AG04449 (cell line): ENCODE data around the gene KCNAB1.

Experiments
- CTCF ChIA-PET: fragments of 350-600 bp; formaldehyde crosslinking; extraction: SDS; loops from one replicate; lab custom pipeline; 2021; ENCODE audit warnings: antibody characterized with exemption; lab: Yijun Ruan, JAX
- POLR2A ChIA-PET: fragments of 400-600, 350-600 bp; formaldehyde crosslinking; extraction: SDS; loops from one replicate; lab custom pipeline; 2020; ENCODE audit warnings: antibody characterized with exemption, inconsistent platforms; lab: Yijun Ruan, JAX
- DNase-seq: peaks from one replicate; pipeline ENCODE4 v3.0.0-alpha.2; 2010; ENCODE audit warnings: low read depth, low spot score
- H3K4me3 ChIP-seq: 2 replicates; pipeline ENCODE4 v1.5.1; 2011; ENCODE audit warnings: low read depth, mild to moderate bottlenecking, control low read depth, low read length
- TF ChIP-seq, protein P1 (sequence below): IDR thresholded peaks from one replicate; pipeline ENCODE4 v1.5.1; 2011; ENCODE audit warnings: mild to moderate bottlenecking, moderate library complexity, low read length, control low read depth, inconsistent platforms; ENCODE audit not compliant: insufficient read depth; ENCODE audit errors: missing control alignments

Gene KCNAB1

DNA sequence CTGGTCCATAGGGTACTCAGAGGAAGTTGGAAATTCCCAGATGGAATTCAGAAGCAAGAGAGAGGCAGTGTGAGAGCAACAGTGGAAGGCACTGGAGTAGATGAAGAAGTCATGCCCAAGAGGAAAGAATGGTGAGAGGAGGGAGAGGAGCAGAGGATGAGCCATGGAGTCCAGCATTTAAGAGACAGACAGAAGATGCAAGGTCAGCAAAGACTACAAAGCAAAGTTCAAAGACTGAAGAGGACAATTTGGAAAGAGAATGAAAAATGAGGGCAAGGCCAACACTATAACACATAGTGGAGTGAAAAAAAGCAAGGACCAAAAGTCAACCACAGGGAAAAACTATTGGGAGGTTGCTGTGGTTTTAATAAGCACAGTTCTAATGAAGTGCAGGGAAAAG, 255.8 kb downstream of the KCNAB1 start:
- POLR2A ChIA-PET, result no interaction called here
- CTCF ChIA-PET, result interaction anchor here (1.3 to 2.1 kb wide), 2 partner anchors 12 to 202 kb away, joined by 5 to 8 read pairs; no protein-coding TSS in a partner anchor
- DNase-seq, result no peak
- no peak overlapping the region for H3K4me3 ChIP-seq
- TF ChIP-seq, protein P1, sequence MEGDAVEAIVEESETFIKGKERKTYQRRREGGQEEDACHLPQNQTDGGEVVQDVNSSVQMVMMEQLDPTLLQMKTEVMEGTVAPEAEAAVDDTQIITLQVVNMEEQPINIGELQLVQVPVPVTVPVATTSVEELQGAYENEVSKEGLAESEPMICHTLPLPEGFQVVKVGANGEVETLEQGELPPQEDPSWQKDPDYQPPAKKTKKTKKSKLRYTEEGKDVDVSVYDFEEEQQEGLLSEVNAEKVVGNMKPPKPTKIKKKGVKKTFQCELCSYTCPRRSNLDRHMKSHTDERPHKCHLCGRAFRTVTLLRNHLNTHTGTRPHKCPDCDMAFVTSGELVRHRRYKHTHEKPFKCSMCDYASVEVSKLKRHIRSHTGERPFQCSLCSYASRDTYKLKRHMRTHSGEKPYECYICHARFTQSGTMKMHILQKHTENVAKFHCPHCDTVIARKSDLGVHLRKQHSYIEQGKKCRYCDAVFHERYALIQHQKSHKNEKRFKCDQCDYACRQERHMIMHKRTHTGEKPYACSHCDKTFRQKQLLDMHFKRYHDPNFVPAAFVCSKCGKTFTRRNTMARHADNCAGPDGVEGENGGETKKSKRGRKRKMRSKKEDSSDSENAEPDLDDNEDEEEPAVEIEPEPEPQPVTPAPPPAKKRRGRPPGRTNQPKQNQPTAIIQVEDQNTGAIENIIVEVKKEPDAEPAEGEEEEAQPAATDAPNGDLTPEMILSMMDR, result no peak

DNA sequence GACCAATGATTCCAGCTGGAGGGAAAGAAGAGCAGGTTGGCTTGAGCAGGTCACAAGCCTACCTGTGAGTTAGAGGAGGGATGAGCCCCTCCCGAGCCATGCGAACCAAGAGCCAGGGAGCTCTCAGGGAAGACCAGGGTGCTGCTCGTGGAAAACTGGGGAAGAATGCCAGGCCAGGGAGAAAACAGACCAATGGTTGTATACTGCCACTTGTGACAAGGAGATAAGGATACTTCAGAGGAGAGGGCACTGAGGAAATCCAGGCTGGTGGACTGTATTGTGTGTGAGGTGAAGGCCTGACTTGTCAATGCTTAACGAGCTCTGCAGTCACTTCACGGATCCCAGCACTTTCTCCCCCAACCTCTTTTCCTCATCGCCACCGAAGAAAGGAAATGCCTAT, 256.9 kb downstream of the KCNAB1 start:
- CTCF ChIA-PET, result interaction anchor here (1.3 to 2.1 kb wide), 2 partner anchors 11 to 203 kb away, joined by 5 to 8 read pairs; no protein-coding TSS in a partner anchor
- no peak for DNase-seq
- TF ChIP-seq, protein P1, result no peak
- POLR2A ChIA-PET, result no interaction called here
- H3K4me3 ChIP-seq, result no peak overlapping the region

DNA sequence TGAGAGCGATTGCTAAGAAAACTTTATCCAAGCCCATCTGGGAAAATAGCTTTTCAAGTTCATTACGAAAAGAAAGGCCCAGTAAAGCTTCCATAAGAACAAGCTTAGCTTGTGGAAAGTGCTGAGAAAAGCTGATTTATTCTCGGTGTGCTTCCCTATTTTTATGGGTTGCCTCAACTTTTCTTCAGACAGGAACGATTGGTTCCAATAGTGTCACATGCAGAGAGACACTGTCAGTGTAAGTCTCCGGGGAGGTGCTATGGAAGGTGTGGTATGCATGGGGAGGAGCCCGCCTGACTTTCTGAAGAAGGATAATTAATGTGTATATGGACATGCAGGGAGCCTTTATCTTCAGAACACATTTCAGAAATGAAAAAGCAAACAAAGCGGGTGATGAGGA, 257.3 kb downstream of the KCNAB1 start:
- TF ChIP-seq, protein P1, result no peak
- DNase-seq, result no peak
- ChIA-PET CTCF (interaction anchor here (1.0 to 2.1 kb wide), 2 partner anchors 11 to 39 kb away, joined by 3 to 5 read pairs; no protein-coding TSS in a partner anchor), POLR2A (no interaction called here)
- no peak overlapping the region for H3K4me3 ChIP-seq

DNA sequence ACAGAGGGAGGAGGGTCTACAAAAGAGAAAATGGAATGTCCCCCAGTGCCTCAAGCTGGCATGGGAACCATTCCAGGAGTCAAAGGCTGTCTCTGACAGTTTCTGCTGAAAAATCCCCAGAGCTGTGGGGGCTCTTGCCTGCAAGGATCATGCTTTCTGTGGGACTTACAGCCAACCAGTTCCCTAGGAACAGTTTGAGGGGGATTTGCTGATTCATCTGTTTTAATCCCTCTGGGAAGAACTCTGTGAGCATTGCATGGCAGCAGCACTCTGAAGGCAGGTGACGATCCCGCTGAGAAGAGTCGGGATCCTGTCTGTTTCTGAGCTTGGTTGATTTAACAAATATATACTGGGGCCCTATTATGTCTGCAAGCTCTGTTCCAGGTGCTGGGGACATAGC, 258.5 kb downstream of the KCNAB1 start:
- CTCF ChIA-PET, result interaction anchor here (0.6 kb wide), 1 partner anchor 204 kb away, joined by 3 read pairs; no protein-coding TSS in a partner anchor
- no peak for DNase-seq
- POLR2A ChIA-PET, result no interaction called here
- TF ChIP-seq, protein P1, result no peak
- H3K4me3 ChIP-seq, result no peak overlapping the region

DNA sequence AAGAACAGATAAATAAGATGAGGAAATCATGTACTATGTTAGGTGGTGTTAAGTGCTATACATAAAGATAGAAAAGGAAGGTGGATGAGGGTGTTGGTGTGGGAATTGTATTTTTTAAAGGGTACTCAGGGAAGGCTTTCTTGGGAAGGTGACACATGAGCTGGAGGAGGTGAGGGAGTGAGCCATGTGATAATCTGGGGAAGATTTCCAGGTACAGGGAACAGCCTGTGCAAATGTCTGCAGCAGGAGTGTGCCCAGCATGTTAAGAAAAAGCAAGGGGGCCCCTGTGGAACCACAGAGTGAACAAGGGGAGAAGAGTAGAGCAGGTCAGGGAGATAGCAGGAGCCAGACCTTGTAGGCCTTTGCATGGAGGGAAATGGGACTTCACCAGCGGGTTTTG, 258.9 kb downstream of the KCNAB1 start:
- ChIA-PET POLR2A (no interaction called here), CTCF (interaction anchor here (0.6 kb wide), 1 partner anchor 205 kb away, joined by 3 read pairs; no protein-coding TSS in a partner anchor)
- TF ChIP-seq, protein P1, result no peak

DNA sequence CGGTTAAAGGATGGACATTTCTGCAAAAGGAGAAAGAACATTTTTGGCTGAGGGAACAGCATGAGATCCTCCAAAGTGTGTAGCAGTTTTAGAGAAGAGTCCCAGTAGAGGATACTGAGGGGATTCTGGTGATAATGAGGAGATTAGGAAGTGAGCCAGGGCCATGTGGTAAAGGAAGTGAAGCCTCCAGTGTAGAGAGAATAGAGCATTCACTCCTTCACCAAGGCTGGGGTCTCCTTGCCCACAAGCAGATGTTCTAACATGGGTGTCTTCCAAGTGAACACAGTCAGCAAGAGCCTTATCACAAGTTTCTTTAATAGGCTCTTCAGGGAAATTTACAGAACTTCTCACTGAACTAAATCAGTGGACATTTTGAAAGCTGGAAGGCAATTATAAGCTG, 260.9 kb downstream of the KCNAB1 start:
- POLR2A ChIA-PET, result no interaction called here
- TF ChIP-seq, protein P1, result no peak
- no peak for DNase-seq
- H3K4me3 ChIP-seq, result no peak overlapping the region
- CTCF ChIA-PET, result interaction anchor here (1.5 to 4.0 kb wide), 3 partner anchors 69 to 207 kb away, joined by 4 to 26 read pairs (median 18); no protein-coding TSS in a partner anchor

More for the DNA sequence above, 258.9 kb downstream of the KCNAB1 start:
- DNase-seq, result no peak
- no peak overlapping the region for H3K4me3 ChIP-seq
